IMR-90 (cell line): ENCODE data around the gene GMEB2.

Source experiments
- BHLHE40 ChIP-seq: fragments of 150-350 bp; IDR thresholded peaks from 2 replicates; pipeline ENCODE4 v1.6.1; 2016; ENCODE audit warnings: mild to moderate bottlenecking, low read depth, low read length
- CEBPB ChIP-seq: IDR thresholded peaks from 2 replicates; pipeline ENCODE4 v1.6.1; 2012; ENCODE audit warnings: low read depth, low read length, improper control_type of control experiment
- NFE2L2 ChIP-seq: fragments of 150-350 bp; IDR thresholded peaks from 2 replicates; pipeline ENCODE4 v1.6.1; 2016; ENCODE audit warnings: low read depth, mild to moderate bottlenecking, low read length
- POLR2A ChIP-seq: IDR thresholded peaks from 2 replicates; pipeline ENCODE4 v1.6.1; 2012; ENCODE audit warnings: mild to moderate bottlenecking, low read depth, low read length
- RCOR1 ChIP-seq: IDR thresholded peaks from 2 replicates; pipeline ENCODE4 v1.6.1; 2012; ENCODE audit warnings: mild to moderate bottlenecking, low read length, improper control_type of control experiment; ENCODE audit not compliant: insufficient replicate concordance
- RFX5 ChIP-seq: IDR thresholded peaks from 2 replicates; pipeline ENCODE4 v1.8.0; 2012; ENCODE audit warnings: low read depth, mild to moderate bottlenecking, low read length, moderate library complexity
- TF ChIP-seq, protein P1 (sequence below): conservative IDR thresholded peaks from 2 replicates; pipeline ENCODE4 v1.5.1; 2012; ENCODE audit warnings: mild to moderate bottlenecking, low read depth, low read length, improper control_type of control experiment

DNA sequence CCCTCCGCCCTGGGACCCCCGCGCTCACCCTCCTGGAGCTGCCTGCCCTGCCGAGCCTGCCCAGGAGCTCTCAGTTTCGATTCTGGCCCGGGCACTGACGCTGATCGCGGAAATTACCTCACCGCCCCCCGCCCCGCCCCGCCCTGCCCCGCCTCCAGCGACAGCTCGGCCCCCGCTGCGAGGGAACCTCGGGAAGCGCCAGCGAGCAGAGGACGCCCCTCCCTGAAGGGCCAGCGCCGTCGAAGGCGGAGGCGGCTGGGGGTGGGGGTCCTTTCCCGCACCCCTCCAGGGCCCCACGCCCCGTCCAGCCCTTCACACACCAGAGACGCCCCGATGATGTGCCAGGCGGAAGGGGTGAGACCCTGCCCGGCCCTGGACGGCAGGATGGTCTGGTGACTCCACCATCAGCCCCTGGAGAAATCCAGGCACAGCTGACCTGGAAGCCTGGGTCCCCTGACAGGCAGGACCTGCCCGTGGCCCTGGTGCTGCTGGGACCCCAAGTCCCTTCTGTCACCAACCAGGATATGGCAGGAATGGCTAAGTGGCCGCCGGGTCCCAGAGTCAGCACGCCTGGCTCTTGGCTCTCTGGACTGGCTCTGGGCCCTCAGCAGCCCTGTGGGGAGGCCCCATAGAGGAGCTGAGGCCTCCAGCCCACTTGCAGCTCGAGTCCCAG, 52.6 kb downstream of the GMEB2 start, which contains the start of gene HELZ2:
- TF ChIP-seq, protein P1, sequence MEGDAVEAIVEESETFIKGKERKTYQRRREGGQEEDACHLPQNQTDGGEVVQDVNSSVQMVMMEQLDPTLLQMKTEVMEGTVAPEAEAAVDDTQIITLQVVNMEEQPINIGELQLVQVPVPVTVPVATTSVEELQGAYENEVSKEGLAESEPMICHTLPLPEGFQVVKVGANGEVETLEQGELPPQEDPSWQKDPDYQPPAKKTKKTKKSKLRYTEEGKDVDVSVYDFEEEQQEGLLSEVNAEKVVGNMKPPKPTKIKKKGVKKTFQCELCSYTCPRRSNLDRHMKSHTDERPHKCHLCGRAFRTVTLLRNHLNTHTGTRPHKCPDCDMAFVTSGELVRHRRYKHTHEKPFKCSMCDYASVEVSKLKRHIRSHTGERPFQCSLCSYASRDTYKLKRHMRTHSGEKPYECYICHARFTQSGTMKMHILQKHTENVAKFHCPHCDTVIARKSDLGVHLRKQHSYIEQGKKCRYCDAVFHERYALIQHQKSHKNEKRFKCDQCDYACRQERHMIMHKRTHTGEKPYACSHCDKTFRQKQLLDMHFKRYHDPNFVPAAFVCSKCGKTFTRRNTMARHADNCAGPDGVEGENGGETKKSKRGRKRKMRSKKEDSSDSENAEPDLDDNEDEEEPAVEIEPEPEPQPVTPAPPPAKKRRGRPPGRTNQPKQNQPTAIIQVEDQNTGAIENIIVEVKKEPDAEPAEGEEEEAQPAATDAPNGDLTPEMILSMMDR, result no peak
- TF ChIP-seq BHLHE40 (no peak), CEBPB (no peak), RFX5 (no peak), POLR2A (peak; percentile 64; the same call in 1 of the 2 replicates), NFE2L2 (no peak), RCOR1 (no peak)
